Astrocyte (in vitro differentiated cells and primary cell): Measurements from ENCODE around the gene HHIP. TPM values are rescaled to one million over a fixed set of nuclear protein-coding genes. Genes with fewer than 3 reads are reported as not detected.

Experiments
- DNase-seq: peaks from one replicate; pipeline ENCODE4 v3.0.0-alpha.2; 2010; ENCODE audit warnings: low read depth
- FAIRE-seq: peaks from 2 replicates; lab custom pipeline; 2011; peaks lifted over from hg19 to GRCh38; lab: Jason Lieb, UNC
- H2AFZ ChIP-seq: 2 replicates; pipeline ENCODE4 v1.6.0; 2012; ENCODE audit warnings: low read depth, low read length, inconsistent platforms
- H3K27ac ChIP-seq: 2 replicates; pipeline ENCODE4 v1.5.1; 2011; ENCODE audit warnings: low read depth, low read length, inconsistent platforms
- H3K27me3 ChIP-seq: 2 replicates; pipeline ENCODE4 v1.6.0; 2011; ENCODE audit warnings: low read length, inconsistent platforms; ENCODE audit not compliant: insufficient read depth
- H3K36me3 ChIP-seq: 2 replicates; pipeline ENCODE4 v1.5.1; 2011; ENCODE audit warnings: low read length, inconsistent platforms; ENCODE audit not compliant: insufficient read depth
- H3K4me1 ChIP-seq: 2 replicates; pipeline ENCODE4 v1.5.1; 2011; ENCODE audit warnings: low read length, inconsistent platforms; ENCODE audit not compliant: insufficient read depth
- H3K4me2 ChIP-seq: 2 replicates; pipeline ENCODE4 v1.6.0; 2012; ENCODE audit warnings: low read length, inconsistent platforms
- H3K4me3 ChIP-seq: 2 replicates; pipeline ENCODE4 v1.5.1; 2011; ENCODE audit warnings: low read depth, mild to moderate bottlenecking, low read length, inconsistent platforms; ENCODE audit not compliant: insufficient read depth
- H3K79me2 ChIP-seq: 2 replicates; pipeline ENCODE4 v1.6.0; 2012; ENCODE audit warnings: mild to moderate bottlenecking, low read length, inconsistent platforms; ENCODE audit not compliant: insufficient read depth
- H3K9ac ChIP-seq: 2 replicates; pipeline ENCODE4 v1.6.0; 2012; ENCODE audit warnings: mild to moderate bottlenecking, low read length, inconsistent platforms
- H3K9me3 ChIP-seq: 2 replicates; pipeline ENCODE4 v1.5.1; 2012; ENCODE audit warnings: low read depth, mild to moderate bottlenecking, low read length, inconsistent platforms; ENCODE audit not compliant: insufficient read depth
- H4K20me1 ChIP-seq: 2 replicates; pipeline ENCODE4 v1.6.0; 2012; ENCODE audit warnings: low read length, inconsistent platforms; ENCODE audit not compliant: insufficient read depth
- H3K27ac Mint-ChIP-seq: one replicate; pipeline ENCODE4 v1.8.0; 2021; ENCODE audit warnings: mild to moderate bottlenecking, mixed read lengths; ENCODE audit not compliant: unreplicated experiment
- H3K27me3 Mint-ChIP-seq: one replicate; pipeline ENCODE4 v1.8.0; 2021; ENCODE audit warnings: low read depth, mixed read lengths; ENCODE audit not compliant: unreplicated experiment
- H3K36me3 Mint-ChIP-seq: one replicate; pipeline ENCODE4 v1.8.0; 2021; ENCODE audit warnings: low read depth, mixed read lengths; ENCODE audit not compliant: unreplicated experiment
- H3K4me1 Mint-ChIP-seq: one replicate; pipeline ENCODE4 v1.8.0; 2021; ENCODE audit warnings: low read depth, mixed read lengths; ENCODE audit not compliant: unreplicated experiment
- H3K4me3 Mint-ChIP-seq: one replicate; pipeline ENCODE4 v1.8.0; 2021; ENCODE audit warnings: mild to moderate bottlenecking, moderate library complexity, mixed read lengths; ENCODE audit not compliant: unreplicated experiment
- H3K9me3 Mint-ChIP-seq: one replicate; pipeline ENCODE4 v1.8.0; 2021; ENCODE audit warnings: mild to moderate bottlenecking, mixed read lengths; ENCODE audit not compliant: unreplicated experiment
- CTCF ChIP-seq: IDR thresholded peaks from 2 replicates; pipeline ENCODE4 v1.5.1; 2011; ENCODE audit warnings: low read depth, mild to moderate bottlenecking, inconsistent platforms, low read length, moderate library complexity; ENCODE audit not compliant: insufficient read depth
- EZH2 ChIP-seq: IDR thresholded peaks from 2 replicates; pipeline ENCODE4 v1.6.1; 2012; ENCODE audit warnings: mild to moderate bottlenecking, low read length, inconsistent platforms; ENCODE audit not compliant: insufficient read depth
- total RNA-seq: library from RNA; stranded (reverse); gene quantifications from 2 replicates; pipeline ENCODE4 v1.2.1, GENCODE V29; 2021

Gene HHIP
- total RNA-seq, 1 donor from 2014 or later = 4.0 TPM

GRCh38 chr4:144721994-144722393 lies 76.0 kb downstream of the HHIP start:
- H3K36me3 Mint-ChIP-seq = no peaks in the 10 kb centered on the region
- Histone ChIP-seq H3K36me3 (peaks cover 37% of the 10 kb centered on the region), H3K4me1 (peaks cover 5% of the 10 kb centered on the region), H2AFZ (no peak overlapping the region), H3K9ac (no peak overlapping the region), H3K9me3 (no peaks in the 10 kb centered on the region), H3K79me2 (no peaks in the 10 kb centered on the region), H4K20me1 (no peaks in the 10 kb centered on the region), H3K4me3 (no peak overlapping the region), H3K4me2 (no peak overlapping the region), H3K27me3 (no peaks in the 10 kb centered on the region), H3K27ac (no peak overlapping the region)
- no peak overlapping the region for H3K4me3 Mint-ChIP-seq
- no peaks in the 10 kb centered on the region for H3K9me3 Mint-ChIP-seq
- no peak for DNase-seq
- H3K27ac Mint-ChIP-seq = no peak overlapping the region
- FAIRE-seq = no peak
- TF ChIP-seq CTCF (no peak), EZH2 (no peak)
- H3K27me3 Mint-ChIP-seq = no peaks in the 10 kb centered on the region
- H3K4me1 Mint-ChIP-seq = peaks cover 4% of the 10 kb centered on the region

GRCh38 chr4:144723471-144723870 lies 77.5 kb downstream of the HHIP start:
- Histone ChIP-seq H3K27ac (no peak overlapping the region), H3K79me2 (no peaks in the 10 kb centered on the region), H3K27me3 (no peaks in the 10 kb centered on the region), H3K36me3 (peaks cover 31% of the 10 kb centered on the region), H3K4me1 (peaks cover 5% of the 10 kb centered on the region), H2AFZ (no peak overlapping the region), H3K4me3 (no peak overlapping the region), H4K20me1 (no peaks in the 10 kb centered on the region), H3K4me2 (no peak overlapping the region), H3K9me3 (no peaks in the 10 kb centered on the region), H3K9ac (no peak overlapping the region)
- Mint-ChIP-seq H3K9me3 (no peaks in the 10 kb centered on the region), H3K4me1 (peaks cover 4% of the 10 kb centered on the region), H3K27me3 (no peaks in the 10 kb centered on the region), H3K36me3 (no peaks in the 10 kb centered on the region), H3K27ac (no peak overlapping the region), H3K4me3 (no peak overlapping the region)
- no peak for DNase-seq
- no peak for FAIRE-seq
- TF ChIP-seq EZH2 = no peak
- TF ChIP-seq CTCF = no peak

- no peaks in the 10 kb centered on the region for H3K27me3 Mint-ChIP-seq
- H3K4me1 Mint-ChIP-seq = peaks cover 15% of the 10 kb centered on the region
- Histone ChIP-seq H3K27me3 (no peaks in the 10 kb centered on the region), H3K36me3 (peaks cover 10% of the 10 kb centered on the region), H3K9me3 (no peaks in the 10 kb centered on the region), H3K4me2 (no peak overlapping the region), H3K27ac (no peak overlapping the region), H3K4me1 (peaks cover 2% of the 10 kb centered on the region), H3K9ac (no peak overlapping the region), H2AFZ (no peak overlapping the region), H3K79me2 (no peaks in the 10 kb centered on the region), H4K20me1 (no peaks in the 10 kb centered on the region), H3K4me3 (no peak overlapping the region)
- no peak for DNase-seq
- H3K36me3 Mint-ChIP-seq = no peaks in the 10 kb centered on the region
- FAIRE-seq = no peak
- H3K4me3 Mint-ChIP-seq = no peak overlapping the region
- no peak overlapping the region for H3K27ac Mint-ChIP-seq
- TF ChIP-seq CTCF = no peak
- TF ChIP-seq EZH2 = no peak
- H3K9me3 Mint-ChIP-seq = no peaks in the 10 kb centered on the region
Observed at GRCh38 chr4:144729175-144729574, 83.2 kb downstream of the HHIP start.
